GM10266 (cell line): Measurements from ENCODE around the gene TRAPPC6A.

Experiments used
- DNase-seq: peaks from one replicate; pipeline ENCODE4 v3.0.0; 2012; ENCODE audit errors: extremely low spot score
- TF ChIP-seq, protein P1 (sequence below): IDR thresholded peaks from 2 replicates; pipeline ENCODE4 v1.5.1; 2012; ENCODE audit warnings: mild to moderate bottlenecking, low read depth; ENCODE audit not compliant: control insufficient read depth, insufficient read depth; ENCODE audit errors: missing control alignments

The TRAPPC6A gene

DNA sequence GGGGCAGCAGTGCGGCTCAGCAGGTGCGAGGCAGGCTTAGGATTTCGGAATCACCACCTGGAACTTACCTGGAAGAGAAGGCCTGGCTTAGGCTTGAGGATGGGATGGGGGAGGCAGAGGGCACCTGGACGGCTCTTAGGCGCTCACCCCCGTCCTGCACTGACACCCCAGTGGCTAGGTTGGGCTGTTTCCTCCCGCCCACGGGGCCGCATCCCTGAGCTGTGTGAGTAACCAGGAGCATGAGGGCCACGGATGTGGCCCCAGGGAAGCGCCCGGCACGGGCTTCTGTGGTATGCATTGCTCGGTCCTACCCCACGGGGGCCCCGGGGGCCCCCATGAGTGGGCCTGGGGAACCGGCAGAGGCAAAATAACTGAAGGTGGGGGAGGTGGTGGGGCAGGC is 14.9 kb downstream of the TRAPPC6A start:
- no peak for DNase-seq
- TF ChIP-seq, protein P1, sequence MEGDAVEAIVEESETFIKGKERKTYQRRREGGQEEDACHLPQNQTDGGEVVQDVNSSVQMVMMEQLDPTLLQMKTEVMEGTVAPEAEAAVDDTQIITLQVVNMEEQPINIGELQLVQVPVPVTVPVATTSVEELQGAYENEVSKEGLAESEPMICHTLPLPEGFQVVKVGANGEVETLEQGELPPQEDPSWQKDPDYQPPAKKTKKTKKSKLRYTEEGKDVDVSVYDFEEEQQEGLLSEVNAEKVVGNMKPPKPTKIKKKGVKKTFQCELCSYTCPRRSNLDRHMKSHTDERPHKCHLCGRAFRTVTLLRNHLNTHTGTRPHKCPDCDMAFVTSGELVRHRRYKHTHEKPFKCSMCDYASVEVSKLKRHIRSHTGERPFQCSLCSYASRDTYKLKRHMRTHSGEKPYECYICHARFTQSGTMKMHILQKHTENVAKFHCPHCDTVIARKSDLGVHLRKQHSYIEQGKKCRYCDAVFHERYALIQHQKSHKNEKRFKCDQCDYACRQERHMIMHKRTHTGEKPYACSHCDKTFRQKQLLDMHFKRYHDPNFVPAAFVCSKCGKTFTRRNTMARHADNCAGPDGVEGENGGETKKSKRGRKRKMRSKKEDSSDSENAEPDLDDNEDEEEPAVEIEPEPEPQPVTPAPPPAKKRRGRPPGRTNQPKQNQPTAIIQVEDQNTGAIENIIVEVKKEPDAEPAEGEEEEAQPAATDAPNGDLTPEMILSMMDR = no peak

DNA sequence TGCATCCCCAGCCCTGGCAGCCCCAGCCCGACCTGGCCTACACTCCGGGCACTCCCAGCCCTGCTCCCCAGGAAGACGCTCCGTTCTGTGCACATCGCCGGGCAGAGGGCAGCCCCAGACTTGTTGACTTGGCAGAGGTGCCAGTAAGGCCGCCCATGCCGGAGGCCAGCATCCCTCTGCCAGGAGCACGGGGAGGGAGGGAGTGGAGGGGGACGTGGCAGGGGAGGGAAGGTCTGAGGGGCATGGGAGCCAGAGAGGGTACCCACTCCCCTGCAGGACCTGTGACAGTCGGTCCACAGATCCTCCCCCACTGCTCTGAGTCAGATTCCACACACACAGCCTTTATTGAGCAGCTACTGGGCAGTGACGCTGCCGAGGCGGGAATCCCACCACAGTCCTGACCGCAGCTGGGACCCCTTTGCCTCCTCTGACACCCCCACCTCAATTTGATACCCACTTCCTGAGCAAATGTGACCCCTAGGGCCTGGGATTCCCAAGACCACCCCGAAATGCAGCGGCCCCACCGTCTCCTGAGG is 15.4 kb downstream of the TRAPPC6A start:
- DNase-seq = no peak
- TF ChIP-seq, protein P1 = no peak

DNA sequence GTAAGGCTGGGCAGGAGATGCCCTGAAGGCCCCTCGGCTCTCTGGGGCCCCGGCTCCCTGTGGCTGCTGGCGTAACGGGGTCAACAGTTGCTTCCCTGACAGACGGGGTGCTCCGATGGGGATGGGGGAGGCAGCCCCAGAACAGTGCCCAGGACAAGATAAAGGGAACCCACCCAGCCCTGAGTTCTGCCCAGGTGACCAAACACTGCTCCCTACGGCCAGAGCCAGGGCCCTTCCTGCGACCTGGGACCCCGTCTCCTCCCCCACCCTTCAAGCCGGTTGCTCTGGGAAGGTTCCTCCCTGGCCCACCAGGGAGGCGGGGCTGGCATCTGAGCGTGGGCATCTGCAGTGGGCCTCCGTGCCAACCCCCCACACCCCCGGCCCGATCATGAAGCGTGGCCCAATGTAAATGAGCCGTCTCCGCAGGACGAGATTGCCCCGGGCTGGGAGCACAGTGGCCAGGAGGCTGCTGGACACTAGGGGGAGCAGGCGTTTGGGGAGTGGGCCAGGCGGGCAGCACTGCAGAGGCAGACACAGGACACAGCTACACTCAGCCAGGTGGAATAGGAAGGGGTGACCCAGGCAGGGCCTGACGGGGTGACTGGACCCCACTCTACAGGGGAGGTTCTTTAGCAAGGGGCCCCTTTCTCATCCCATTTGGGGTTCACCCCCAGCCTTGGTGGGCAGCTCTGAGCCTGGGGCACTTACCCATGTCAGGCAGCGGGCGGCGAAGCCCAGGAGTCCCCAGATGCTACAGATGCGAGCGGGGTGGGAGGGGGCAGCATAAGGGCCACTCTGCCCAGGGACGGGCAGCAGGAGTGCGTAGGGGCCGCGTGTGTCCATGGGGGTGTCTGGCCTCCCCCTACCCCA is 16.1 kb downstream of the TRAPPC6A start:
- no peak for DNase-seq
- TF ChIP-seq, protein P1 = peak; percentile 16

DNA sequence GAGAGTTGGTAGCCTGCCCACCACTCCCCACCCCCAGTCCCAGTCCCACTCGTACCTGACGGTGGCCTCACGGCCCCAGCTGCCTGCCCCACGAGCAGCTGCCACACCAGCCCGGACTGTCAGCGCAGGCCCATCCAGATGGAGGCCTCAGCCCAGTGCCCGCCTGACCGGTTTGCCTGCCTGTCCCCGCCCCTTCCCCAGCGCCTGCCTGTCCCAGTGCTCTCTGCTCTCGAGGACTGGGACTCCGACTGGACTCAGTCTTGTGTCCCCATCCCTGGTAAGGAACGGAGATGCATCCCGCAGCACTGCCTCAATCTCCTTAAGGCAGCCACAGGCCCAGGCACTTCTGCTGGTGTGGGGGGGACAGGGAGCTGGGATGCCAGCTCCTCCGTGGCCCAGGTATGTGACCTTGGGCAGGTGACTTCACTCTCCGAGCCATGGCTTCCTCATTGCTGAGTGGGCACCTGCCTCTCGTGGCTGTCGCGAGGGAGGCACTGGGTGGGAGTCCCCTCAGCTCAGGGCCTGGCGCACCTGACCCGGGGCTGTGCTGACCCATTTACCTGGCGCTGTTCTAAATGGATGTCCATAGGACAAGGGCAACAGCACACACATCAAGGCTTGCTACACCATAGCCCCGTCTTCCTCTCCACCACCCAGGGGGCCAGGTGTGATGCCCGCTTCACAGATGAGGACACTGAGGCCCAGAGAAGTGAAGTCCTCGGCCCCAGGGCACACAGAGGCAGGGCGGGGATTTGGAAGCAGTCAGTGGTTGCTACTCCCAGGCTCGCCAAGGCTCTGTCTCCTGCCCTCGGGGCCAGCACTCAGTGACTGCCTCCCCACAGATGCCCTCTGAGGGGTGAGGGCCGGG is 16.9 kb downstream of the TRAPPC6A start, which contains the start of gene NKPD1:
NKPD1 (minus strand) TSS at position 113 of the 868 bp plus-strand sequence. CDS start 832 bp downstream, outside the sequence.
- DNase-seq = no peak
- TF ChIP-seq, protein P1 = no peak

DNA sequence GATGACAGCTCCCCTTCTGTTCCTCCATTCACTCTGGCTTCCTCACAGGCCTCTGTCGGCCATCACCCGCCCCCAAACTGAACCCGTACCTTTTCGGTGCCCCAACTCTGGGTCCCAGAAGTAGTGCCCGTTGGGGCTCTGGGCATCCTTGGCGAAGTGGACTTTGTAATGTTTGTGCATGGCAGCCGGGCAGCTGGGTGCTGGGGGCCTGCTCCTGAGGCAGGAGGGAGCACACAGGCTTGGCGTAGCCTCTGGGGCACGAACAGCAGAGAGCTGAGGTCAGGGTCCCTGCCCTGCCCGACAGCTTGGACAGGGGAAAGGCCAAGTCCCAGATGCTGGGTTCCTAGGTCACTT is 18.1 kb downstream of the TRAPPC6A start:
- TF ChIP-seq, protein P1 = no peak
- DNase-seq = no peak

DNA sequence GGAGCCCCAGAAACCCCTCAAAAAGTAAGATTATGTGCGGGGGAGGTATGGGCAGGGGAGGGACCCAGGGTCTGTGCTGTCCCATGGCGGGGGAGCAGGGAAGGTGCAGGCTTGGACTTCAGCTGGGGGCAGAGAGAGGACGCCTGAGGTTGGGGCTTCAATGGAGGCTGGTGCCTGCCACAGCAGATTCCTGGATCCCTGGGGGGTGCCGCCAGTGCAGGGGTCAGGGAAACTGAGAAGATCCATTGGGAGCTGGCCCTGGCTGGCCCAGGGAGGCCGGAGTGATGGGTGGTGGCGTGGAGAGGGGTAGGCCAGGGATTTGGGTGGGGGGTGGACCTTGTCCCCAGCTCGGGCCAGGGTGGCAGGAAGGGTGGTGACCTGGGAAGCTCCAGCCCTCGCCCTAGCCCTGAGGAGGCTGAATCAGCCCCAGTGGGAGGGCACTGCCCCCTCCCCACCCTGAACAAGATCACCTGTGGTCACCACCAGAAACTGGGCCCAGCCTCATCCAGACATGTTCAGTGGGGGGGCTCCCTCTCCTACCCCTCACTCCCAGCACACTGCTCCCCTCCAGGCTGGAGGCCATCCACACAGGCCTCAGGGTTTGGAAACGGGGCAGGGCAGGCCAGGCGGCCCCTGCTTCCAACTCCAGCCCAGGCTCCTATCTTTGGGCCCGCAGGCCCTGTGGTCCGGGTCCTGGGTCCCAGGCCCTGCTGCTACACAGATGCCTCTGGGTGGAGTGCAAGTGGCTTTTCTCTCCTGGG is 18.6 kb downstream of the TRAPPC6A start:
- DNase-seq = no peak
- TF ChIP-seq, protein P1 = no peak
